Peyer's patch (tissue), 4 donors: ENCODE measurements around the gene RNMT.

Source experiments
- CTCF ChIP-seq, 6 experiments: fragments of 450-650 bp in 4 of 6; fragments of 200-600 bp in 2 of 6; sonication (generic) in 1 of 6; IDR thresholded peaks; one replicate each; pipeline ENCODE4 v1.5.1; 2017 to 2019; ENCODE audit warnings: antibody characterized with exemption in 6 of 6, mild to moderate bottlenecking in 3 of 6, moderate library complexity in 1 of 6
- POLR2A ChIP-seq, 2 donors: fragments of 450-650 bp; IDR thresholded peaks; one replicate each; pipeline ENCODE4 v1.5.1; 2017; ENCODE audit warnings: antibody characterized with exemption in 2 of 2, mild to moderate bottlenecking in 2 of 2, moderate library complexity in 2 of 2

GRCh38 chr18:13726972-13727331 lies 479 bp downstream of the RNMT start:
- TF ChIP-seq CTCF (IDR thresholded peaks at IDR 0.05) (no peak), POLR2A (IDR thresholded peaks at IDR 0.05) (no peak)
